Stimulated activated CD4-positive, alpha-beta T cell treated with anti-CD3 and anti-CD28 coated beads, TNF-alpha, amount 100 ng/mL, for 1 hour (primary cell): Measurements from ENCODE around the gene HELB.

ENCODE experiments used
- DNase-seq, 3 donors: peaks; one replicate each; pipeline ENCODE4 v3.0.0-alpha.2; 2020; ENCODE audit warnings: low read depth in 3 of 3, low spot score in 1 of 3

HELB gene

GRCh38 chr12:66359300-66359699 lies 57.0 kb downstream of the HELB start:
- DNase-seq, result no peak

- no peak for DNase-seq
Measured at GRCh38 chr12:66361703-66362102, 59.4 kb downstream of the HELB start.

GRCh38 chr12:66365718-66366490 lies 63.6 kb downstream of the HELB start:
- DNase-seq, result no peak

GRCh38 chr12:66367015-66367667 lies 64.8 kb downstream of the HELB start:
- DNase-seq, result no peak

GRCh38 chr12:66371982-66372381 lies 69.7 kb downstream of the HELB start:
- DNase-seq, result no peak

DNA sequence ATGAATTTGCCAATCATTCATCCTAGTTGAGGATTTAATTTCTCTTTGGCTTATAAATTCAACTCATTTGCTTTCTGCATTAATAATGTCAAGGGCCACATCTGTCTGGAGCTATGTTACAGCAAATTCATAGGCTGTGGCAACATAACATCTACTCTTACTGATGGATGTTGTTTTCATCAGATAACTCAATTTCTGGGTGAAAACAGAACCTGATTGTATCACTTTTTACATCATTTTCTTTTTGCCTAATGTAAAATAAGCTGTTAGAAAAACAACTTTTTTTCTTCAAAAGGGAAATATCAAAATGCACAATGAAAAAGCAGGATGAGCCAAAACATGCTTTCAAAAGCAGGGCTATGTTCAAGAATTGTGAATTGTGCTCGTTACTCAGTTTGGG lies 73.3 kb downstream of the HELB start:
- no peak for DNase-seq

DNA sequence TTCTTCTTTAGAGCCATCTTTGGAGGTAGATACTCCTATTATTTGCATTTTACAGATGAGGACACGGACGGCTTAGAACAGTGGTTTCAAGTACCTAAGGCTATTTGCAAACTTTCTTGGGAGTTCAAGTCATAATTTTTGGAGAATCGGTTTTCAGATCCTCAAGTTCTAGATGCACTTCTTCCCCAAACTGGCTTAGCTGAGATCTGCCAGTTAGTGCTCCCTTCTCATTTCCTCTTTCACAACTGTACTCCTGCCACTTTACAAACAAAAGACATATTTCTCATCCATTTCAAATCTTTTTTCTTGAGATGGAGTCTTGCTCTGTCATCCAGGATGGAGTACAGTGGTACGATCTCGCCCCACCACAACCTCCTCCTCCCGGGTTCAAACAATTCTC lies 77.3 kb downstream of the HELB start:
- DNase-seq, result no peak

- DNase-seq, result no peak
Measured at GRCh38 chr12:66380769-66381535, 78.7 kb downstream of the HELB start.

GRCh38 chr12:66387117-66387516 lies 84.8 kb downstream of the HELB start:
- no peak for DNase-seq
